ENCODE data around the gene SLC36A1. TPM values are rescaled to one million over a fixed set of nuclear protein-coding genes. Genes with fewer than 3 reads are reported as not detected.
A peak's percentile ranks its signal among the peaks of the same experiment; 100 is the strongest.

SLC36A1 gene
- total RNA-seq, 2 donors from 2014 or later: 3.4 to 5.8 TPM

DNA sequence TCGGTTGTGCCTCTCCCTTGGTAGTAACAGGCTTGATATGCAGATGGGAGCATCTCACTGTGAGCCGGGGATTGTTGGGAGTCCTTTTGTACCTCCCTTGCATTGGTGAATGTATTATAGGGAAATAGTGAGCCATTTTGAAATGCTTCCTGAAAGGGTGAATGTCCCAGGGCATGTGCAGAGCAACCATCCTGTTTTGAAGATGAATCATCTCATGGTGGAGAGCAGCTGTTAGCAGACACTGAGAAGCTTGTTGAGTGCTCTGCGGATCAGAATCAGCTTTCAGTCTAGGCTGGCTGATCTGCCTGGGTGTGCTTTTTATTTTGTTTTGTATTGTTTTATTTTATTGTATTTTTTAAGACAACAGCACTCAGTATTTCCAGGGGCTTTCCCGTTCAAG, 29.7 kb downstream of the SLC36A1 start:
- Mint-ChIP-seq H3K4me3 (no peak overlapping the region), H3K36me3 (ENCODE audit: insufficient read depth in 2 of 2) (peaks cover 0 to 4% of the 10 kb centered on the region in 2 donors), H3K4me1 (ENCODE audit: low read depth) (no peaks in the 10 kb centered on the region), H3K9me3 (no peaks in the 10 kb centered on the region), H3K27me3 (ENCODE audit: low read depth) (no peaks in the 10 kb centered on the region), H3K27ac (no peak overlapping the region)
- ATAC-seq (replicated peaks in 1 of 2): no peak
- no peak for DNase-seq

DNA sequence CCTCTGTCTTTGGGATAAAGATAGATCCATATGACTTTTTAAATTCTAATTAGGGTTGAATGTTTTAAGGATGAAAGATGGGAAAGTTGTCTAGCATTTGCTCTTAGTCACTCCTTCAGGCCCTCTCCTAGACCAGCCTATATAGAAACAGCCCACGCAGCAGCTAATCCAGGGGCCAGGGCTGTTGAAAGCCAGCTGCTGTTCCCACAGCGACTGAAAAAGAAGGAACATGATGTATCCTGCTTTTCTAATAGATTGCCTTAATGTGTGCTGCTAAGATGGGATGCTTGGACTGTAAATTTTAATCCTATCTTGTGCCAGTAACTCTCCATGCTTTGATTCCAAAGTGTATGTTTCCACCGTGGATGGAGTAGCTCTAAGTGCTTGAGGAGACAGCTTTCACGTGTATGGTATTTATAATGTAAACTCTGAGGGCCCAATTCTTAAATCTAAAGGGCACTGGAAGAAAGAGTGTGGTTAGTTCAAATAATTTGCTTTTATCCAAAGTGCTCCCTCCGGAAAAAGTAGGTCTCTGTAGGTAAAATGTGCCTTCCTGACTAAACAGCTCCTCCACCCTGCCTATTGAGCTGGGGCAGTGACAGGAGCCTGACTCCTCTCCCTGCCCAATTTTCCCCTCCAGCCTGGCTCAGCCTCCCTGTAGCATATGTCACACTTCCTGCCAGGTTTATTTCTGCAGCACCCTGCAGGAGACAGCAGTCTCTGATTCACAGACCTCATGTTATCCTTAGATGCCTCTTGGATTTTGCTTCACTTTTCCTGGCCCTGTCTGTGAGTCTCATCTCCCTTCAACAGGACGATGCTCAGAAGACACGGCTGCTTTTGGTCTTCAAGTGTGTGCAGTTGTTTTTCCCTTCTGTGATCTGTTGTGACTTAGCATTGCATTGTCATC, 33.2 kb downstream of the SLC36A1 start:
- Mint-ChIP-seq H3K4me3 (no peak overlapping the region), H3K27ac (no peak overlapping the region), H3K9me3 (no peaks in the 10 kb centered on the region), H3K27me3 (ENCODE audit: low read depth) (no peaks in the 10 kb centered on the region), H3K4me1 (ENCODE audit: low read depth) (no peaks in the 10 kb centered on the region), H3K36me3 (ENCODE audit: insufficient read depth in 2 of 2) (peaks cover 0 to 3% of the 10 kb centered on the region in 2 donors)
- DNase-seq (no peak), ATAC-seq (replicated peaks in 1 of 2) (no peak)

DNA sequence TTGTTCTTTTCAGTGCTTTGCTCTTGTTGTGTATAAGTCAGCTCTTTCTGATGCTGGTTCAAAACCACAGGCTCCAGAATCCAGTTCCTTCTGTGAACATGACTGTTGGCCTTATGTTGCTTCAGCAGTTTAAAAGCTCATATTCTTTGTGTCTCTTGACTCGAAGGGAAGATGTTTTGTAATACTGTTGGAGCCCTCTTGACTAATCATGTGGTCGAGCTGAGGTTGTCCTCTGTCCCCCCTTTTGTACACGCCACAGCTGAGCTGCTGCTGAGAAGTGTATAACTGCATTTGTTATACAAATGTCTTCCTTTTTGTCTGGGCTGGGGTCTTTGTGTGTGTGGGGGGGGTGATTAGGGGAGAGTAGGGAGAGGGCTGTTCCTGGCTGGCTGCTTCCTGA, 35.8 kb downstream of the SLC36A1 start:
- Mint-ChIP-seq H3K4me3 (no peak overlapping the region), H3K27ac (no peak overlapping the region), H3K36me3 (ENCODE audit: insufficient read depth in 2 of 2) (peaks cover 0 to 3% of the 10 kb centered on the region in 2 donors), H3K4me1 (ENCODE audit: low read depth) (no peaks in the 10 kb centered on the region), H3K9me3 (no peaks in the 10 kb centered on the region), H3K27me3 (ENCODE audit: low read depth) (no peaks in the 10 kb centered on the region)
- DNase-seq (no peak), ATAC-seq (replicated peaks in 1 of 2) (no peak)

DNA sequence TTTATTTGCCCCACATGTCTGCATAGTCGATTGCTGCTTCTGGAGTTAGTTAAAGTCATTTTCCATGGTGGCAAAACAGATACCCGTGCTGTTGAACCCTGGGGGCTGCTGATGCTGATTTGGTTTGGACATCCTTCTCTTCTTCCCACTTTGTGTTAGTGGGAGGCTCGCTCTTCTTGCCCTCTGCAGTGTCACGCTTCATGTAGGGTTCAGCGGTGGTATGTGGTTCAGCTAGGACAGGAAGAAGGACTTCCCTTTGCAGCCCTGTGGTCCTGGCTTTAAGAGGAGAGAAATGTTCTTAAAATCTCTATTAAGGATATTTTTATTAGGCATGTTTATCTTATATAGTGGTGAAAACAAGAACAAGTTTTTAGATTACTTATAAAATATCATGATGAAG, 36.2 kb downstream of the SLC36A1 start:
- DNase-seq (no peak), ATAC-seq (replicated peaks in 1 of 2) (no peak)
- no peak overlapping the region for H3K4me3 Mint-ChIP-seq
- H3K27ac Mint-ChIP-seq: no peak overlapping the region
- H3K27me3 Mint-ChIP-seq (ENCODE audit: low read depth): no peaks in the 10 kb centered on the region
- H3K36me3 Mint-ChIP-seq (ENCODE audit: insufficient read depth in 2 of 2): peaks cover 0 to 3% of the 10 kb centered on the region in 2 donors
- no peaks in the 10 kb centered on the region for H3K4me1 Mint-ChIP-seq (ENCODE audit: low read depth)
- no peaks in the 10 kb centered on the region for H3K9me3 Mint-ChIP-seq

DNA sequence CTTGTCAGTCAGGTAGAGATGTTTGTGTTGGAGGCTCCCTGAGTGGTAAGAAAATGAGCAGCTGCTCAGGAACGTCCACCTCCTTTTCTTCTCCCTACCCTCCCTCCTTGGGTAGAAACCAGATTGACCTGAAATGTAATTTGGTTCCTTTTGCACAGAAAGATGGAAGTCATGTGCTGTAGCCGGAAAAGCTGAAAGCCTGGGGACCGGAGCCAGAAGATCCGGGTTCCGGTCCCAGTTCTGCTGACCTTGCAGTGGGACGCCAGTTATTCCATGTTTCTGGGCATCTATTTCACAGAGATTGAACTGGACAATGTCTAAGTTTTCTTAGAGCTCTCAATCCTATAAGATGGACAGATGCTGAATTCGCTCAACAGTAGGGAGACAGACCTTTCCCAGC, 40.1 kb downstream of the SLC36A1 start:
- Mint-ChIP-seq H3K4me1 (ENCODE audit: low read depth) (no peaks in the 10 kb centered on the region), H3K4me3 (no peak overlapping the region), H3K36me3 (ENCODE audit: insufficient read depth in 2 of 2) (no peaks in the 10 kb centered on the region), H3K27me3 (ENCODE audit: low read depth) (no peaks in the 10 kb centered on the region), H3K27ac (no peak overlapping the region), H3K9me3 (no peaks in the 10 kb centered on the region)
- ATAC-seq (replicated peaks in 1 of 2) (no peak), DNase-seq (no peak)

DNA sequence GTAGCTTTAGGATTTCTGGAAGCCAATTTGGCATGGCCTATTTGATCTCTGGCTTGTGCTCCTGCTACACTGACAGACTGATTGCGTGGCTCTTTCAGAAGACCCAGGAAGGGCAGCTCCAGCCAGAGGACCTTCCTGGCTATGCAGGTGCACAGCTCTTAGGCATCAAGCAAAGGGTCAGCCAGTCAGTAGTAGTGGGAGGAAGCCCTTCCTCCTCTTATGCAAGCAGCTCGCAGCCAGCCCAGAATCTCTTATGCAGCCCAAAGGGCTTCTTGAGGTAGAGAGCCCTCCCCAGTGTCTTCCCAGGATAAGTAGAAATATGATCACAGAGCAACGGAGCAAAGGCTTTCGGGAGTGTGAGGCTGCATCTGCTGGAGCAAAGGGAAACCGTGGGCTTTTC, 43.2 kb downstream of the SLC36A1 start:
- H3K4me3 Mint-ChIP-seq: no peak overlapping the region
- H3K4me1 Mint-ChIP-seq (ENCODE audit: low read depth): no peaks in the 10 kb centered on the region
- no peak for DNase-seq
- ATAC-seq (replicated peaks in 1 of 2): no peak
- no peaks in the 10 kb centered on the region for H3K36me3 Mint-ChIP-seq (ENCODE audit: insufficient read depth in 2 of 2)
- H3K9me3 Mint-ChIP-seq: no peaks in the 10 kb centered on the region
- no peak overlapping the region for H3K27ac Mint-ChIP-seq
- no peaks in the 10 kb centered on the region for H3K27me3 Mint-ChIP-seq (ENCODE audit: low read depth)

DNA sequence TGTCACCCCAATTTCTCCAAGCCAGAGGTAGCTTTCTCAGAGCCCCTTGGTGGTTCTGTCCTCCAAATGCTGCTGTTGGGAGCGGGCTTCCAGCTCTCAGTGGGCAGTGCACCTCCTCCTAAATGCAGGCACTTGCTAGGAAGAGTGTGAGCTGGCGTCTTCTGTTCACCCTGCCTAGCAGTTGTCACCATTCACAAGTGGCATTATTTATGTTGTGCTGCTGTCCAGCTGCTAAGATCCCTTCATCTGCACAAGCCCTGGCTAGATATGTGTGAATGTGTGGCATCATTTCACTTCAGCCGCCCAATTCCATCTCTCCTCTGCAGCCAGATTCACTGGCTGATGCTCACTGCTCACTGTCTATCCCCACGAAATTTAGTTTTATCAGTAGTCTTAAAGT, 43.7 kb downstream of the SLC36A1 start:
- Mint-ChIP-seq H3K36me3 (ENCODE audit: insufficient read depth in 2 of 2) (no peaks in the 10 kb centered on the region), H3K27me3 (ENCODE audit: low read depth) (no peaks in the 10 kb centered on the region), H3K4me3 (no peak overlapping the region), H3K9me3 (no peaks in the 10 kb centered on the region), H3K4me1 (ENCODE audit: low read depth) (no peaks in the 10 kb centered on the region), H3K27ac (no peak overlapping the region)
- ATAC-seq (replicated peaks in 1 of 2) (no peak), DNase-seq (no peak)

DNA sequence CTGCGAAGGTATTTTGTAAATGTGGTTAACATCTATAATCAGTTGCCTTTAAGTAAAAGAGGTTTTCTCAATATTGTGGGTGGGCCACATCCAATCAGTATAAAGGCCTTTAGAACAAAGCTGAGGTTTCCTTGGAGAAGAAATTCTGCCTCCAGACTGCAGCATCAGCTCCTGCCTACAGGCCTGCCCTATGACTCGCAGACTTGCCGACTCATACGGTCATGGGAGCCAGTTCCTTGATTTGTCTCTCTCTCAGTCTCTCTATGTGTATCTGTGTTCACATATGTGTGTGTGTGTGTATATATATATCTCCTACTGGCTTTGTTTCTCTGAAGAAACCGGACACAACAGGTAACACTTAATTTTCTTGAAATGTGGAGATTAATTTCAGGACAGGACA, 45.3 kb downstream of the SLC36A1 start:
- DNase-seq (peak in 1 of 2 donors; percentile 8), ATAC-seq (replicated peaks in 1 of 2) (peak in 1 of 2 donors; percentile 63)
- H3K27me3 Mint-ChIP-seq (ENCODE audit: low read depth): no peaks in the 10 kb centered on the region
- no peak overlapping the region for H3K4me3 Mint-ChIP-seq
- H3K27ac Mint-ChIP-seq: no peak overlapping the region
- peaks cover 0 to 1% of the 10 kb centered on the region in 2 donors for H3K36me3 Mint-ChIP-seq (ENCODE audit: insufficient read depth in 2 of 2)
- no peaks in the 10 kb centered on the region for H3K4me1 Mint-ChIP-seq (ENCODE audit: low read depth)
- no peaks in the 10 kb centered on the region for H3K9me3 Mint-ChIP-seq

DNA sequence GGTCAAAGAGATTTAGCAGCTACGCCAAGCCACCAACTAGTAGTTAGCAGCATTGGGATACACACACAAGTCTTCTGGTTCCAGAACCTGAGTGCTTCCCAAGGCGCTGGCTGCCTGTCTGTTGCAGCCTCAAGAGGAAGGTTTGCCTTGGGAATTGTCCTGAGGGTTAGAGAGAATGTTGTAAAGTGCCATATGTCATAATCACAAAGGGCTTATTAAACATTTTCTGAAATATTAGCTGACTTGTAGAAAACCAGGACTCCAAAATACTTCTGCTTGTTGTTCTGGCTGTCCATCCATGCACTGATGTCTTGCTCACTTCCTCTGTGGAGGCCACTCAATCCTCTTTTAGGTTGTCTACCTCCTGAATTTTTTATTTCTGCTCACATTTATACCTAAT, 46.3 kb downstream of the SLC36A1 start:
- Mint-ChIP-seq H3K36me3 (ENCODE audit: insufficient read depth in 2 of 2) (peaks cover 0 to 1% of the 10 kb centered on the region in 2 donors), H3K4me3 (no peak overlapping the region), H3K4me1 (ENCODE audit: low read depth) (no peaks in the 10 kb centered on the region), H3K9me3 (no peaks in the 10 kb centered on the region), H3K27me3 (ENCODE audit: low read depth) (no peaks in the 10 kb centered on the region), H3K27ac (no peak overlapping the region)
- DNase-seq (no peak), ATAC-seq (replicated peaks in 1 of 2) (no peak)

DNA sequence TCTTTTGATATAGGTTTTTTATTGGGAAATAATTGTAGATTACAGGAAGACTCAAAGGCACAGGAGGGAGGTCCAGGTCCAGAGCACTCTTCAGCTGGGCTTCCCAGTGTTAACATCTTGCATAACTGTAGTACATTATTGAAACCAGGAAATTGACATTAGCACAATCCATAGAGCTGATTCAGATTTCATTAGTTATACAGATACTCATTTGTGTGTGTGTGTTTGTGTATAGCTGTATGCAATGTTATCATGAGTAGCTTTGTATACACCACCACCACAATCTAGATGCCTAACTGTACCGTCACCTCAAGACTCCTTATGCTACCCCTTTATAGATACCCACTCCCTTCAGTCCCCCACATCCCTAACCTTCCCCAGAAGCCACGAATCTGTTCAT, 47.9 kb downstream of the SLC36A1 start:
- Mint-ChIP-seq H3K27me3 (ENCODE audit: low read depth) (no peaks in the 10 kb centered on the region), H3K36me3 (ENCODE audit: insufficient read depth in 2 of 2) (peaks cover 0 to 1% of the 10 kb centered on the region in 2 donors), H3K27ac (no peak overlapping the region), H3K4me1 (ENCODE audit: low read depth) (peaks cover 2% of the 10 kb centered on the region), H3K4me3 (no peak overlapping the region), H3K9me3 (no peaks in the 10 kb centered on the region)
- ATAC-seq (replicated peaks in 1 of 2) (no peak), DNase-seq (no peak)

DNA sequence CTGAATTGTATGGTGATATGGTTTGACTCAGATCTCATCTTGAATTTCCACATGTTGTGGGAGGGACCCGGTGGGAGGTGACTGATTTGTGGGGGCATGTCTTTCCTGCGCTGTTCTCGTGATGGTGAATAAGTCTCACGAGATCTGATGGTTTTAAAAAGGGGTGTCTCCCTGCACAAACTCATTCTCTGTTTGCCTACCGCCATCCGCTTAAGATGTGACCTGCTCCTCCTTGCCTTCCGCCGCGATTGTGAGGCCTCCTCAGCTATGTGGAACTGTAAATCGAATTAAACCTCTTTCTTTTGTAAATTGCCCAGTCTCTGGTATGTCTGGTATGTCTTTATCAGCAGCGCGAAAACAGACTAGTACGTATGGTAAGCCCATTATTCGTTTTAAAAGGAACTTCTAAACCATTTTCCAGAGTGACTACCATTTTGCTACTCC, 48.7 kb downstream of the SLC36A1 start:
- H3K4me3 Mint-ChIP-seq: no peak overlapping the region
- no peak for ATAC-seq (replicated peaks in 1 of 2)
- peaks cover 0 to 1% of the 10 kb centered on the region in 2 donors for H3K36me3 Mint-ChIP-seq (ENCODE audit: insufficient read depth in 2 of 2)
- H3K4me1 Mint-ChIP-seq (ENCODE audit: low read depth): peaks cover 9% of the 10 kb centered on the region
- H3K9me3 Mint-ChIP-seq: no peaks in the 10 kb centered on the region
- H3K27ac Mint-ChIP-seq: no peak overlapping the region
- H3K27me3 Mint-ChIP-seq (ENCODE audit: low read depth): no peaks in the 10 kb centered on the region
- no peak for DNase-seq

DNA sequence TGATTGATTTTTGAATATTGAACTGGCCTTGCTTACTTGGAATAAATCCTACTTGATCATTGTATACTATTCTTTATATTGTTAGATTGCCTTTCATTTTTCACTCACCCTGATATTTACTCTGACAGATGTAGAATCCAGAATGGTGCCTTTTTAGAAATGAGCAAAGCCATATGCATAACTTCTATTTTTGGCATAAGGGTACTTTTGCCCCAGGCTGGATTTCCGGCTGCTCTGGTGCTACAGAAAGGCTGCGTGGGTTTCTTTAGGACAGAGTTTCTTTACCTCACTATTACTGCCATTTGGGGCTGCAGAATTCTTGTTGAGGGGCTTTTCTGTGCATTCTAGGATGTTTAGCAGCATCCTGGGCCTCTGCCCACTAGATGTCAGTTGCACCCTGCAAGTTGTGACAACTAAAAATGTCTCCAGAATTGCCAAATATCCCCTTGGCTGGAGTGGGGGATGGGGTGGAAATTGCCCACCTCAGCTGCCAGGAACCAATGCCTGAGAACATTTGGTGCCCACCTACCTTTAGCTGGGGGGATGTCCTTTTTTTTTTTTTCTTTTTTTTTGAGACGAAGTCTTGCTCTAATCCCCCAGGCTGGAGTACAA, 50.1 kb downstream of the SLC36A1 start:
- Mint-ChIP-seq H3K9me3 (no peaks in the 10 kb centered on the region), H3K4me1 (ENCODE audit: low read depth) (peaks cover 9% of the 10 kb centered on the region)
- DNase-seq: no peak

DNA sequence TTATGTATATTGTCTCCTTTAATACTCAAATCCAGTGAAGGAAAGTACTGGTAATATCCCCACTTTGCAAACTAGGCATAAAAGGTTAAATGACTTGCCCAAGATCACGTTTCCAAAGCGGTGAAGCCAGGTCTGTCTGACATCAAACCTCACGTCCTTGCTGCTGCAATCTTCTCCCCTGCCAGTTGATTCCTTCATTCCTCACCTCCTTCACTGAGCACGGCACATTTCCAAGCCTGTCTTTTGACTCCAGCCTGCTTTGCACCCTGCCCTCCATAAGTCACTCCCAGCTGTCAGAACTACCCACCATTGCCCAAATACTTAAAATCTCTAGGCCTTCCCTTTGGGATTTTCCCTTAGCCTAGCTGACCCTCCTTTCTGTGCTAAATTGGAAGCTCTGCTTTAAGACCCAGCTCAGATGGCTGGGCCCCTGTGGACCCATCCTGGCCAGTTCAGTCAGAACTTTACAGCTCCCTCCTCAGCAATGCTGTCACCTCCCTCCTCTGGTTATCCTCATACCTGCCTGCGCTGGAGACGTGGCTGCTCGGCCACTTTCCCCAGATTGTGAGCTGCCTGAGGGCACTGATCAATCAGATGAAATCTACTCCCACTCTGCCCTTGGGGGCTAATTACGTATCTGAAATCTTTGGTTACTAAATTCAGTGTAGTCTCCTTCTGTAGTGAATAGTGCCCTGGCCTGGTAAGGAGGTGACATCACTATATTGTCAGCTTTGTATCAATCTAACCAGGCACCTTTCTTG, 51.2 kb downstream of the SLC36A1 start:
- no peak for DNase-seq

More for the DNA sequence above, 50.1 kb downstream of the SLC36A1 start:
- Mint-ChIP-seq H3K27ac (no peak overlapping the region), H3K36me3 (ENCODE audit: insufficient read depth in 2 of 2) (peaks cover 0 to 1% of the 10 kb centered on the region in 2 donors), H3K27me3 (ENCODE audit: low read depth) (no peaks in the 10 kb centered on the region), H3K4me3 (no peak overlapping the region)
- no peak for ATAC-seq (replicated peaks in 1 of 2)

More for the DNA sequence above, 51.2 kb downstream of the SLC36A1 start:
- no peak overlapping the region for H3K4me3 Mint-ChIP-seq
- H3K27me3 Mint-ChIP-seq (ENCODE audit: low read depth): no peaks in the 10 kb centered on the region
- H3K27ac Mint-ChIP-seq: no peak overlapping the region
- H3K4me1 Mint-ChIP-seq (ENCODE audit: low read depth): peaks cover 9% of the 10 kb centered on the region
- no peak for ATAC-seq (replicated peaks in 1 of 2)
- H3K36me3 Mint-ChIP-seq (ENCODE audit: insufficient read depth in 2 of 2): peaks cover 0 to 1% of the 10 kb centered on the region in 2 donors
- H3K9me3 Mint-ChIP-seq: no peaks in the 10 kb centered on the region
